ENCODE measurements around the gene CLDN6. TPM values are rescaled to one million over a fixed set of nuclear protein-coding genes. Genes with fewer than 3 reads are reported as not detected.
A peak's percentile ranks its signal among the peaks of the same experiment; 100 is the strongest.

Gene CLDN6
- total and polyA plus RNA-seq, 9 of the 15 experiments (the other 6 are each of a cell fraction or from before 2014, with no cell fraction given): 0.22 to 0.75 (median 0.38) TPM; not detected in 3

DNA sequence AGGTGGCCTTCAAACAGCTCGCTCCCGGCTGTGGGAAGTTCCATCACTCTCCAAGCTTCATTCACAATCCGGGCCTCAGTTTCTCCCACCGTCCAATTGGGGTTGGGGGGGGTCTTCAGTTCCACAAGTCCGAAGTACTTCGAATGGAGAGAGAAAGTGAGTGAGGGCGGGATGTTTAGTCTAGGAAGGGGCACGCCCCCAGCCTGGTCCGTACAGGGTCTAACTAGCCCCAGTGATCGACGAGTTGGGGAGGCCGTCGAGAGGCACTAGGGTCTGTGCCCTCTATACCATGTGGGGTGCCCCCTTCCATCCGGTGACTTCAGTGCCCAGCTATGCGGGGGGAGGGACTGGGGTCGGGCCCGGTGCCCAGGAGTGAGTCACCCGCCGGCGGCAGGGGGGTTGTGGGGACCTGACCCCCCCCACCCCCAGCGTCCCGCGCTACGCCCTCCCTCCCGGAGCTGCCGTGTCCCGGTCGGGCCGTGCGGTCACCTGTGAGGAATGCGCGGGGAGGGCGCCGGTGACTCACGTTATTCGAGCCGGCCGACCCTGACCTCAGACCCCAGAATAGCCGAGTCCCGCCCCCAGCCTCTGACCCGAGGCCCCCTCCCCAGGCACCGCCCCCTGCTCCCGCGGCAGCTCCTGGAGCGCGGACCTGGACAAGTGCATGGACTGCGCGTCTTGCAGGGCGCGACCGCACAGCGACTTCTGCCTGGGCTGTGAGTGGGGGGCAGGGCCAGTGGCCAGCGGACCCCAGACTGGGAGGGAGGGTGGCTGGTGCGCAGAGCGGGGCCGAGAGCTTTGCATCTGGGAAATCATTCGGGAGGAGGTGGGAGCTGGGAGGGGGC is 2.8 kb upstream of the CLDN6 start (continued):
- TF ChIP-seq, protein P1, sequence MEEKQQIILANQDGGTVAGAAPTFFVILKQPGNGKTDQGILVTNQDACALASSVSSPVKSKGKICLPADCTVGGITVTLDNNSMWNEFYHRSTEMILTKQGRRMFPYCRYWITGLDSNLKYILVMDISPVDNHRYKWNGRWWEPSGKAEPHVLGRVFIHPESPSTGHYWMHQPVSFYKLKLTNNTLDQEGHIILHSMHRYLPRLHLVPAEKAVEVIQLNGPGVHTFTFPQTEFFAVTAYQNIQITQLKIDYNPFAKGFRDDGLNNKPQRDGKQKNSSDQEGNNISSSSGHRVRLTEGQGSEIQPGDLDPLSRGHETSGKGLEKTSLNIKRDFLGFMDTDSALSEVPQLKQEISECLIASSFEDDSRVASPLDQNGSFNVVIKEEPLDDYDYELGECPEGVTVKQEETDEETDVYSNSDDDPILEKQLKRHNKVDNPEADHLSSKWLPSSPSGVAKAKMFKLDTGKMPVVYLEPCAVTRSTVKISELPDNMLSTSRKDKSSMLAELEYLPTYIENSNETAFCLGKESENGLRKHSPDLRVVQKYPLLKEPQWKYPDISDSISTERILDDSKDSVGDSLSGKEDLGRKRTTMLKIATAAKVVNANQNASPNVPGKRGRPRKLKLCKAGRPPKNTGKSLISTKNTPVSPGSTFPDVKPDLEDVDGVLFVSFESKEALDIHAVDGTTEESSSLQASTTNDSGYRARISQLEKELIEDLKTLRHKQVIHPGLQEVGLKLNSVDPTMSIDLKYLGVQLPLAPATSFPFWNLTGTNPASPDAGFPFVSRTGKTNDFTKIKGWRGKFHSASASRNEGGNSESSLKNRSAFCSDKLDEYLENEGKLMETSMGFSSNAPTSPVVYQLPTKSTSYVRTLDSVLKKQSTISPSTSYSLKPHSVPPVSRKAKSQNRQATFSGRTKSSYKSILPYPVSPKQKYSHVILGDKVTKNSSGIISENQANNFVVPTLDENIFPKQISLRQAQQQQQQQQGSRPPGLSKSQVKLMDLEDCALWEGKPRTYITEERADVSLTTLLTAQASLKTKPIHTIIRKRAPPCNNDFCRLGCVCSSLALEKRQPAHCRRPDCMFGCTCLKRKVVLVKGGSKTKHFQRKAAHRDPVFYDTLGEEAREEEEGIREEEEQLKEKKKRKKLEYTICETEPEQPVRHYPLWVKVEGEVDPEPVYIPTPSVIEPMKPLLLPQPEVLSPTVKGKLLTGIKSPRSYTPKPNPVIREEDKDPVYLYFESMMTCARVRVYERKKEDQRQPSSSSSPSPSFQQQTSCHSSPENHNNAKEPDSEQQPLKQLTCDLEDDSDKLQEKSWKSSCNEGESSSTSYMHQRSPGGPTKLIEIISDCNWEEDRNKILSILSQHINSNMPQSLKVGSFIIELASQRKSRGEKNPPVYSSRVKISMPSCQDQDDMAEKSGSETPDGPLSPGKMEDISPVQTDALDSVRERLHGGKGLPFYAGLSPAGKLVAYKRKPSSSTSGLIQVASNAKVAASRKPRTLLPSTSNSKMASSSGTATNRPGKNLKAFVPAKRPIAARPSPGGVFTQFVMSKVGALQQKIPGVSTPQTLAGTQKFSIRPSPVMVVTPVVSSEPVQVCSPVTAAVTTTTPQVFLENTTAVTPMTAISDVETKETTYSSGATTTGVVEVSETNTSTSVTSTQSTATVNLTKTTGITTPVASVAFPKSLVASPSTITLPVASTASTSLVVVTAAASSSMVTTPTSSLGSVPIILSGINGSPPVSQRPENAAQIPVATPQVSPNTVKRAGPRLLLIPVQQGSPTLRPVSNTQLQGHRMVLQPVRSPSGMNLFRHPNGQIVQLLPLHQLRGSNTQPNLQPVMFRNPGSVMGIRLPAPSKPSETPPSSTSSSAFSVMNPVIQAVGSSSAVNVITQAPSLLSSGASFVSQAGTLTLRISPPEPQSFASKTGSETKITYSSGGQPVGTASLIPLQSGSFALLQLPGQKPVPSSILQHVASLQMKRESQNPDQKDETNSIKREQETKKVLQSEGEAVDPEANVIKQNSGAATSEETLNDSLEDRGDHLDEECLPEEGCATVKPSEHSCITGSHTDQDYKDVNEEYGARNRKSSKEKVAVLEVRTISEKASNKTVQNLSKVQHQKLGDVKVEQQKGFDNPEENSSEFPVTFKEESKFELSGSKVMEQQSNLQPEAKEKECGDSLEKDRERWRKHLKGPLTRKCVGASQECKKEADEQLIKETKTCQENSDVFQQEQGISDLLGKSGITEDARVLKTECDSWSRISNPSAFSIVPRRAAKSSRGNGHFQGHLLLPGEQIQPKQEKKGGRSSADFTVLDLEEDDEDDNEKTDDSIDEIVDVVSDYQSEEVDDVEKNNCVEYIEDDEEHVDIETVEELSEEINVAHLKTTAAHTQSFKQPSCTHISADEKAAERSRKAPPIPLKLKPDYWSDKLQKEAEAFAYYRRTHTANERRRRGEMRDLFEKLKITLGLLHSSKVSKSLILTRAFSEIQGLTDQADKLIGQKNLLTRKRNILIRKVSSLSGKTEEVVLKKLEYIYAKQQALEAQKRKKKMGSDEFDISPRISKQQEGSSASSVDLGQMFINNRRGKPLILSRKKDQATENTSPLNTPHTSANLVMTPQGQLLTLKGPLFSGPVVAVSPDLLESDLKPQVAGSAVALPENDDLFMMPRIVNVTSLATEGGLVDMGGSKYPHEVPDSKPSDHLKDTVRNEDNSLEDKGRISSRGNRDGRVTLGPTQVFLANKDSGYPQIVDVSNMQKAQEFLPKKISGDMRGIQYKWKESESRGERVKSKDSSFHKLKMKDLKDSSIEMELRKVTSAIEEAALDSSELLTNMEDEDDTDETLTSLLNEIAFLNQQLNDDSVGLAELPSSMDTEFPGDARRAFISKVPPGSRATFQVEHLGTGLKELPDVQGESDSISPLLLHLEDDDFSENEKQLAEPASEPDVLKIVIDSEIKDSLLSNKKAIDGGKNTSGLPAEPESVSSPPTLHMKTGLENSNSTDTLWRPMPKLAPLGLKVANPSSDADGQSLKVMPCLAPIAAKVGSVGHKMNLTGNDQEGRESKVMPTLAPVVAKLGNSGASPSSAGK (IDR thresholded peaks at IDR 0.05): no peak; the same call in none of the 2 replicates
- TF ChIP-seq, protein P2, sequence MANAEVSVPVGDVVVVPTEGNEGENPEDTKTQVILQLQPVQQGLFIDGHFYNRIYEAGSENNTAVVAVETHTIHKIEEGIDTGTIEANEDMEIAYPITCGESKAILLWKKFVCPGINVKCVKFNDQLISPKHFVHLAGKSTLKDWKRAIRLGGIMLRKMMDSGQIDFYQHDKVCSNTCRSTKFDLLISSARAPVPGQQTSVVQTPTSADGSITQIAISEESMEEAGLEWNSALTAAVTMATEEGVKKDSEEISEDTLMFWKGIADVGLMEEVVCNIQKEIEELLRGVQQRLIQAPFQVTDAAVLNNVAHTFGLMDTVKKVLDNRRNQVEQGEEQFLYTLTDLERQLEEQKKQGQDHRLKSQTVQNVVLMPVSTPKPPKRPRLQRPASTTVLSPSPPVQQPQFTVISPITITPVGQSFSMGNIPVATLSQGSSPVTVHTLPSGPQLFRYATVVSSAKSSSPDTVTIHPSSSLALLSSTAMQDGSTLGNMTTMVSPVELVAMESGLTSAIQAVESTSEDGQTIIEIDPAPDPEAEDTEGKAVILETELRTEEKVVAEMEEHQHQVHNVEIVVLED (CRISPR knock-in tag; IDR thresholded peaks at IDR 0.05): no peak
- no peak for TF ChIP-seq TCF7 (IDR thresholded peaks at IDR 0.05; ENCODE audit: borderline replicate concordance)
- TF ChIP-seq FOXK1 (CRISPR knock-in tag; IDR thresholded peaks at IDR 0.05; ENCODE audit: borderline replicate concordance): peak; percentile 81; the same call in 1 of the 2 replicates
- TF ChIP-seq, protein P3, sequence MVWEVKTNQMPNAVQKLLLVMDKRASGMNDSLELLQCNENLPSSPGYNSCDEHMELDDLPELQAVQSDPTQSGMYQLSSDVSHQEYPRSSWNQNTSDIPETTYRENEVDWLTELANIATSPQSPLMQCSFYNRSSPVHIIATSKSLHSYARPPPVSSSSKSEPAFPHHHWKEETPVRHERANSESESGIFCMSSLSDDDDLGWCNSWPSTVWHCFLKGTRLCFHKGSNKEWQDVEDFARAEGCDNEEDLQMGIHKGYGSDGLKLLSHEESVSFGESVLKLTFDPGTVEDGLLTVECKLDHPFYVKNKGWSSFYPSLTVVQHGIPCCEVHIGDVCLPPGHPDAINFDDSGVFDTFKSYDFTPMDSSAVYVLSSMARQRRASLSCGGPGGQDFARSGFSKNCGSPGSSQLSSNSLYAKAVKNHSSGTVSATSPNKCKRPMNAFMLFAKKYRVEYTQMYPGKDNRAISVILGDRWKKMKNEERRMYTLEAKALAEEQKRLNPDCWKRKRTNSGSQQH (CRISPR knock-in tag; IDR thresholded peaks at IDR 0.05): peak; percentile 77; the same call in 1 of the 2 replicates
- TF ChIP-seq CREB1 (IDR thresholded peaks at IDR 0.05): peak; percentile 34; the same call in 1 of the 2 replicates
- peak; percentile 60; the same call in 1 of the 2 replicates for TF ChIP-seq CREB1 (CRISPR knock-in tag; IDR thresholded peaks at IDR 0.05)
- TF ChIP-seq, protein P4, sequence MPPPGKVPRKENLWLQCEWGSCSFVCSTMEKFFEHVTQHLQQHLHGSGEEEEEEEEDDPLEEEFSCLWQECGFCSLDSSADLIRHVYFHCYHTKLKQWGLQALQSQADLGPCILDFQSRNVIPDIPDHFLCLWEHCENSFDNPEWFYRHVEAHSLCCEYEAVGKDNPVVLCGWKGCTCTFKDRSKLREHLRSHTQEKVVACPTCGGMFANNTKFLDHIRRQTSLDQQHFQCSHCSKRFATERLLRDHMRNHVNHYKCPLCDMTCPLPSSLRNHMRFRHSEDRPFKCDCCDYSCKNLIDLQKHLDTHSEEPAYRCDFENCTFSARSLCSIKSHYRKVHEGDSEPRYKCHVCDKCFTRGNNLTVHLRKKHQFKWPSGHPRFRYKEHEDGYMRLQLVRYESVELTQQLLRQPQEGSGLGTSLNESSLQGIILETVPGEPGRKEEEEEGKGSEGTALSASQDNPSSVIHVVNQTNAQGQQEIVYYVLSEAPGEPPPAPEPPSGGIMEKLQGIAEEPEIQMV (tag; conservative IDR thresholded peaks at IDR 0.05; ENCODE audit: low read depth): no peak
- TF ChIP-seq NONO (IDR thresholded peaks at IDR 0.05; ENCODE audit: low read depth in 2 of 2, low read length in 1 of 2): no peak

Measured in K562 (cell line).